ENCODE data around the gene CC2D2B.
A peak's percentile ranks its signal among the peaks of the same experiment; 100 is the strongest.

DNA sequence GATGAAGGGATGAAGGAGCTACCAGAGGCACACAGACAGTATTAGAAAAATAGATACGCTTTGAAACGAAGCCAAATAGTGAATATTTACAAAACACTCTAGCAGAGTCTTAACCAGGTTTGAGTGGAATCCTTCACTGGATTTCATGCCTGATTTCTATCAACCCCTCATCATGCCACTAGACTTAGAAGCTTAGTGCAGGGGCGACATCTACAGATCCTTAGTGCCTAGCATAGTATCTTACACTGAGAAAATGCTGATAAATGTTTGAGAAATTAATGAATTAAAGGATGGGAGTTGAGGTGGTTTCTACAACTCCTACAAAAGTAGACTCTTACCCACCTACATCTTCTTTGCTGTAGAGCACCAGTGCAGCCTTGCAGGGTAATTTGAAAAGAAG lies 80.9 kb downstream of the CC2D2B start:
- TF ChIP-seq RBBP5 (IDR thresholded peaks at IDR 0.05; ENCODE audit: borderline replicate concordance, low read depth, low read length) (no peak), POLR2AphosphoS5 (IDR thresholded peaks at IDR 0.05; ENCODE audit: low read depth, low read length) (no peak), RFX5 (IDR thresholded peaks at IDR 0.05; ENCODE audit: borderline replicate concordance, low read depth, low read length) (no peak), CTCF (IDR thresholded peaks at IDR 0.05; ENCODE audit: control extremely low read depth in 1 of 3, insufficient read depth in 1 of 3, low read depth in 1 of 3, low read length in 3 of 3) (no peak), MAX (IDR thresholded peaks at IDR 0.05) (no peak), SUZ12 (IDR thresholded peaks at IDR 0.05; ENCODE audit: low read length) (no peak), EZH2 (IDR thresholded peaks at IDR 0.05; ENCODE audit: low read depth, low read length, severe bottlenecking) (no peak), TBP (IDR thresholded peaks at IDR 0.05; ENCODE audit: low read depth, low read length) (no peak), RAD21 (IDR thresholded peaks at IDR 0.05 in 1 of 2, conservative IDR thresholded peaks at IDR 0.05 in 1 of 2; ENCODE audit: low read depth in 2 of 2, low read length in 2 of 2) (peak; percentile 24 to 40; a peak in 3 of 4 replicates), EP300 (IDR thresholded peaks at IDR 0.05; ENCODE audit: borderline replicate concordance in 1 of 2, low read depth in 2 of 2, low read length in 2 of 2) (no peak)

Measured in H1 (cell line).